ENCODE results near the gene SNAPC4. TPM values are rescaled to one million over a fixed set of nuclear protein-coding genes. Genes with fewer than 3 reads are reported as not detected.

Gene SNAPC4
- polyA plus RNA-seq, 1 of the 3 experiments (the other 2 are of a cell fraction), result 9.2 TPM

- no peak overlapping the region for H3K27ac ChIP-seq (ENCODE audit: low read depth in 2 of 2, low read length in 1 of 2)
- H3K4me2 ChIP-seq, result no peak overlapping the region
- ChIA-PET POLR2A (interaction anchor here (0.7 to 1.5 kb wide), 2 partner anchors 10 to 11 kb away, joined by 3 to 5 read pairs; no protein-coding TSS in a partner anchor), CTCF (interaction anchor here (0.9 to 1.5 kb wide), 4 partner anchors 14 to 112 kb away, joined by 3 to 4 read pairs (median 4); no protein-coding TSS in a partner anchor)
- no peaks in the 10 kb centered on the region for H3K79me2 ChIP-seq (ENCODE audit: insufficient read depth)
- H4K20me1 ChIP-seq (ENCODE audit: insufficient read depth), result no peaks in the 10 kb centered on the region
- H3K9me3 ChIP-seq, result no peaks in the 10 kb centered on the region
- H3F3A ChIP-seq (replicated peaks; ENCODE audit: insufficient read depth), result peaks cover 20% of the 10 kb centered on the region
- H3K4me3 ChIP-seq (ENCODE audit: low read depth in 2 of 2, low read length in 1 of 2), result no peak overlapping the region
- H3K9ac ChIP-seq, result no peak overlapping the region
- WGBS (ENCODE audit: low lambda C conversion rate), result 91% methylated on average over 22 of the region's 27 CpGs
- no peaks in the 10 kb centered on the region for H3K9me2 ChIP-seq
- H2AFZ ChIP-seq (ENCODE audit: low read depth), result no peak overlapping the region
- H3K36me3 ChIP-seq (replicated peaks in 1 of 2; ENCODE audit: control insufficient read depth in 1 of 2, insufficient read depth in 2 of 2, low read length in 1 of 2), result peaks cover 16 to 47% of the 10 kb centered on the region in 2 experiments
- TF ChIP-seq FOSL2 (IDR thresholded peaks at IDR 0.05; ENCODE audit: borderline replicate concordance, low read depth), result no peak
- TF ChIP-seq MXI1 (IDR thresholded peaks at IDR 0.05; ENCODE audit: low read depth, low read length), result no peak
- no peak for TF ChIP-seq RAD21 (IDR thresholded peaks at IDR 0.05; ENCODE audit: low read length)
- no peak for TF ChIP-seq GATA2 (CRISPR knock-in tag; IDR thresholded peaks at IDR 0.05)
- TF ChIP-seq SIN3A (IDR thresholded peaks at IDR 0.05; ENCODE audit: borderline replicate concordance, low read depth, low read length), result no peak
- no peak for TF ChIP-seq POLR2AphosphoS5 (IDR thresholded peaks at IDR 0.05; ENCODE audit: low read depth, low read length)
- TF ChIP-seq USF2 (IDR thresholded peaks at IDR 0.05; ENCODE audit: borderline replicate concordance, low read depth, low read length), result no peak
- TF ChIP-seq REST (IDR thresholded peaks at IDR 0.05; ENCODE audit: low read depth, low read length), result no peak
- no peaks in the 10 kb centered on the region for H3K27me3 ChIP-seq (ENCODE audit: insufficient read depth)
- DNase-seq, result no peak
- no peaks in the 10 kb centered on the region for H3K4me1 ChIP-seq (ENCODE audit: control insufficient read depth in 1 of 2, insufficient read depth in 2 of 2, low read depth in 1 of 2, low read length in 1 of 2)
These were observed 24.9 kb upstream of the SNAPC4 start for GRCh38 chr9:136424750-136425362.

GRCh38 chr9:136423432-136424146 is 23.6 kb upstream of the SNAPC4 start:
- H3K36me3 ChIP-seq (replicated peaks in 1 of 2; ENCODE audit: control insufficient read depth in 1 of 2, insufficient read depth in 2 of 2, low read length in 1 of 2), result peaks cover 21 to 42% of the 10 kb centered on the region in 2 experiments
- TF ChIP-seq ELF1 (IDR thresholded peaks at IDR 0.05) (no peak), PBX3 (IDR thresholded peaks at IDR 0.05) (no peak), FOXM1 (IDR thresholded peaks at IDR 0.05; ENCODE audit: low read depth) (no peak), POLR2AphosphoS5 (IDR thresholded peaks at IDR 0.05; ENCODE audit: low read depth, low read length) (no peak), RCOR1 (IDR thresholded peaks at IDR 0.05; ENCODE audit: low read length) (no peak), NFIC (IDR thresholded peaks at IDR 0.05; ENCODE audit: borderline replicate concordance) (no peak), TEAD4 (IDR thresholded peaks at IDR 0.05; ENCODE audit: borderline replicate concordance, insufficient read depth) (no peak), REST (IDR thresholded peaks at IDR 0.05; ENCODE audit: low read depth, low read length) (no peak), EZH2phosphoT487 (IDR thresholded peaks at IDR 0.05; ENCODE audit: borderline replicate concordance, low read depth) (no peak)

More at GRCh38 chr9:136423432-136424146, 23.6 kb upstream of the SNAPC4 start:
- CTCF ChIA-PET, result interaction anchor here (0.8 to 1.5 kb wide), 4 partner anchors 14 to 111 kb away, joined by 3 to 4 read pairs (median 4); no protein-coding TSS in a partner anchor
- Histone ChIP-seq H4K20me1 (ENCODE audit: insufficient read depth) (no peaks in the 10 kb centered on the region), H3K4me1 (ENCODE audit: control insufficient read depth in 1 of 2, insufficient read depth in 2 of 2, low read depth in 1 of 2, low read length in 1 of 2) (no peaks in the 10 kb centered on the region), H3F3A (replicated peaks; ENCODE audit: insufficient read depth) (peaks cover 16% of the 10 kb centered on the region), H2AFZ (ENCODE audit: low read depth) (no peak overlapping the region), H3K9ac (no peak overlapping the region), H3K4me2 (no peak overlapping the region), H3K4me3 (ENCODE audit: low read depth in 2 of 2, low read length in 1 of 2) (no peak overlapping the region), H3K27me3 (ENCODE audit: insufficient read depth) (no peaks in the 10 kb centered on the region), H3K27ac (ENCODE audit: low read depth in 2 of 2, low read length in 1 of 2) (no peak overlapping the region), H3K9me2 (no peaks in the 10 kb centered on the region), H3K9me3 (no peaks in the 10 kb centered on the region), H3K79me2 (ENCODE audit: insufficient read depth) (no peaks in the 10 kb centered on the region)
- POLR2A ChIA-PET, result no interaction called here
- no peak for DNase-seq
- WGBS (ENCODE audit: low lambda C conversion rate), result 98% methylated on average over 33 of the region's 43 CpGs
